Measurements from ENCODE around the gene SYTL1.
A peak's percentile ranks its signal among the peaks of the same experiment; 100 is the strongest.

SYTL1 gene

DNA sequence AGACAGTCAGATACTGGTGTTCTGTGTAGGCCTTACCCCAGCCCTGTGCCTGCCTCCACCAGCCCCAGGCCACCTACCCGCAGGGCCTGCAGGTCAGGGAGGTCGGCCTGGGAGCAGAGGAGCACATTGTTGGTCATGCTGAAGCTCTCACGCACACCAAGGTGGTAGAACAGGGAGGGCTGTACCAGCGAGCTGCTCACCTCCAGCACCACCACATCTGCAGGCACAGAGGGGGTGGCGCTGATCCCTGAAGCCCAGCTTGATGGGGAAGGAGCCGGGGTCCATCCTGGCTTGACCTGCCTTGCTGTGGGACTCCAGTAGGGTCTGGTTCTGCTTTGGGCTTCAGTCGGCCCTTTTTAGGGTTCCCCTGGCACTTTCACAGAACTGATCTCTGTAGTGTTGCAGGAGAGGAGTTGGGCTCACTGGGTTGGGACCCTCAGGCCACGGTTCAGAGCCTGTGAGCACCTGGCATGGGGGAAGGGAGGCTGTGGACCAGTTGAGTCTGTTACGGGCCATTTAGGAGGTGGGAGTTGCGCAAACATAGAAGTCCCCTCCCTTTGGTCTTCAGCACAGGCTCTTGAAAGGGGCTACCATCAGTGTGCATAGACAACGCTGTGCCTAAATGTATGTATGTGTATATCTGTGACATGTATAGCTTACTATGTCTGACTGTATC is 23.0 kb downstream of the SYTL1 start:
- H3K4me2 ChIP-seq (ENCODE audit: insufficient read depth, low read length), result peak overlapping the region; percentile 82
- peak overlapping the region; percentile 10; the same call in 1 of the 2 replicates for H3K9ac ChIP-seq (ENCODE audit: low read depth, low read length)
- peak overlapping the region in 1 of 2 experiments; percentile 58; a peak in 2 of 4 replicates for H3K4me3 ChIP-seq (ENCODE audit: low read depth in 1 of 2, low read length in 2 of 2)
- no peaks in the 10 kb centered on the region for H3K9me3 ChIP-seq (ENCODE audit: insufficient read depth, low read length, severe bottlenecking)
- H2AFZ ChIP-seq (ENCODE audit: low read depth, low read length), result peak overlapping the region; percentile 48; the same call in 1 of the 2 replicates
- peaks cover 27% of the 10 kb centered on the region for H3K4me1 ChIP-seq (ENCODE audit: insufficient read depth, low read length)
- no peaks in the 10 kb centered on the region for H4K20me1 ChIP-seq (ENCODE audit: insufficient read depth, low read length)
- H3K27me3 ChIP-seq (ENCODE audit: insufficient read depth, low read length, poor library complexity), result peaks cover 28% of the 10 kb centered on the region
- DNase-seq (no peak), ATAC-seq (ENCODE audit: insufficient read depth, low read depth) (no peak)
- TF ChIP-seq, protein P1, sequence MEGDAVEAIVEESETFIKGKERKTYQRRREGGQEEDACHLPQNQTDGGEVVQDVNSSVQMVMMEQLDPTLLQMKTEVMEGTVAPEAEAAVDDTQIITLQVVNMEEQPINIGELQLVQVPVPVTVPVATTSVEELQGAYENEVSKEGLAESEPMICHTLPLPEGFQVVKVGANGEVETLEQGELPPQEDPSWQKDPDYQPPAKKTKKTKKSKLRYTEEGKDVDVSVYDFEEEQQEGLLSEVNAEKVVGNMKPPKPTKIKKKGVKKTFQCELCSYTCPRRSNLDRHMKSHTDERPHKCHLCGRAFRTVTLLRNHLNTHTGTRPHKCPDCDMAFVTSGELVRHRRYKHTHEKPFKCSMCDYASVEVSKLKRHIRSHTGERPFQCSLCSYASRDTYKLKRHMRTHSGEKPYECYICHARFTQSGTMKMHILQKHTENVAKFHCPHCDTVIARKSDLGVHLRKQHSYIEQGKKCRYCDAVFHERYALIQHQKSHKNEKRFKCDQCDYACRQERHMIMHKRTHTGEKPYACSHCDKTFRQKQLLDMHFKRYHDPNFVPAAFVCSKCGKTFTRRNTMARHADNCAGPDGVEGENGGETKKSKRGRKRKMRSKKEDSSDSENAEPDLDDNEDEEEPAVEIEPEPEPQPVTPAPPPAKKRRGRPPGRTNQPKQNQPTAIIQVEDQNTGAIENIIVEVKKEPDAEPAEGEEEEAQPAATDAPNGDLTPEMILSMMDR (IDR thresholded peaks at IDR 0.05; ENCODE audit: borderline replicate concordance, extremely low read depth, low read length, poor library complexity, severe bottlenecking), result no peak
- TF ChIP-seq EZH2 (IDR thresholded peaks at IDR 0.05; ENCODE audit: borderline replicate concordance, low read depth, low read length, severe bottlenecking), result no peak
- H3K27ac ChIP-seq (ENCODE audit: low read length), result no peak overlapping the region
- no peaks in the 10 kb centered on the region for H3K36me3 ChIP-seq (ENCODE audit: insufficient read depth, low read length)
- no peaks in the 10 kb centered on the region for H3K79me2 ChIP-seq (ENCODE audit: insufficient read depth, low read length)

DNA sequence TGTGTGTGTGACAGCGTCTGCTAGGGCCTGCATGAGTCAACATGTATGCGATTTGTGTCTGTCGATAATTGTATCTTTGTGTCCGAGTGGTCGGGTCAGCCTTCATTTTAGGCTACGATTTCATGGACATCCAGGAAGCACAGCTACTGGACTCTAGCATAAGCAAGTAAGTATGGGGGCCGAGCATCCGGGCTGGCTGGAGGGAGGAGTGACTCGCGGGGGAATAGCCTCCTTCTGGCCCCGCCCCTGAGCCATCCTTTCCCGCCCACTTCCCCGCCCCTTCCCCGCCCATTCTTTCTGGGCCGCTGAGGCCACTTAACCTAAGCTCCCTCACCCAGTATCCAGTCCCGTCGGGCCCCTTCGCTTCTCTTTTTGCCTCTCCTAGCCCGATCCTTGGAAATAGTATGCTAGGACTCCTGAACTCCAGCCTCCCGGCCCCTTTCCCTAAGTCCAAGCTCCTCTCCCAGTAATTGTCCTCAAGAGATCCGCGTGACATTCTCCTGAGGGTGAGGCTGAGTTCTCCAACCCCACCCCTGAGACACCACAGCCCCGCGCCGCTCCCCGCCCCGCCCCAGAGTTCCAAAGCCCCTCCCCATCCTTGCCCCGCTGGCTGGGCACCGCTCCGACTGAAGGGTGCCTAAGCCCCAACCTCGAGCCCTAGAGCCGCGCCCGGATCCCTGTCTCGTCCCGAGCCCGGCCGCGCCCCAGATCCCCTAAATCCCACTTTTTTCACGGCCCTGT is 23.7 kb downstream of the SYTL1 start:
- DNase-seq (peak; percentile 78), ATAC-seq (ENCODE audit: insufficient read depth, low read depth) (peak; percentile 75)
- H3K36me3 ChIP-seq (ENCODE audit: insufficient read depth, low read length), result no peaks in the 10 kb centered on the region
- H3K4me1 ChIP-seq (ENCODE audit: insufficient read depth, low read length), result peaks cover 27% of the 10 kb centered on the region
- no peaks in the 10 kb centered on the region for H3K9me3 ChIP-seq (ENCODE audit: insufficient read depth, low read length, severe bottlenecking)
- H3K27me3 ChIP-seq (ENCODE audit: insufficient read depth, low read length, poor library complexity), result peaks cover 32% of the 10 kb centered on the region
- peak; percentile 67 for TF ChIP-seq EZH2 (IDR thresholded peaks at IDR 0.05; ENCODE audit: borderline replicate concordance, low read depth, low read length, severe bottlenecking)
- TF ChIP-seq, protein P1 (IDR thresholded peaks at IDR 0.05; ENCODE audit: borderline replicate concordance, extremely low read depth, low read length, poor library complexity, severe bottlenecking), result no peak
- H3K27ac ChIP-seq (ENCODE audit: low read length), result no peak overlapping the region
- peak overlapping the region; percentile 32 to 58; a peak in 3 of 4 replicates for H3K4me3 ChIP-seq (ENCODE audit: low read depth in 1 of 2, low read length in 2 of 2)
- peak overlapping the region; percentile 82 for H3K4me2 ChIP-seq (ENCODE audit: insufficient read depth, low read length)
- no peaks in the 10 kb centered on the region for H3K79me2 ChIP-seq (ENCODE audit: insufficient read depth, low read length)
- H2AFZ ChIP-seq (ENCODE audit: low read depth, low read length), result peak overlapping the region; percentile 61
- H4K20me1 ChIP-seq (ENCODE audit: insufficient read depth, low read length), result no peaks in the 10 kb centered on the region
- peak overlapping the region; percentile 54 for H3K9ac ChIP-seq (ENCODE audit: low read depth, low read length)

DNA sequence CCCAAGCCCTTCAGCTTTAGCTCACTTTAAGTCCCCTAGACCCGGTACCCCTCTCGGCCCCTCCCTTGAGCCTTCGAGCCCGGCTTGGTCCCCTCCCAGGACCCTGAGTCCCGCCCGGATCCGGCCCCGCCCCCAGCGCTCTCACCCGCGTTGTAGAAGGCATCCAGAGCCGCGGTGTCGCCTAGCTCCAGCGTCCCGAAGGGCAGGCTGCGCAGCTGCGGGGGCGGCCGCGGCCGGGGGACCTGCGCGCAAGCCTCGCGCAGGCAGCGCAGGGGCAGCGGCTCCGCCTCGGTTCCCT is 24.2 kb downstream of the SYTL1 start:
- H3K79me2 ChIP-seq (ENCODE audit: insufficient read depth, low read length), result no peaks in the 10 kb centered on the region
- H3K4me3 ChIP-seq (ENCODE audit: low read depth in 1 of 2, low read length in 2 of 2), result peak overlapping the region; percentile 32 to 58; a peak in 3 of 4 replicates
- H3K4me1 ChIP-seq (ENCODE audit: insufficient read depth, low read length), result peaks cover 27% of the 10 kb centered on the region
- H3K9ac ChIP-seq (ENCODE audit: low read depth, low read length), result peak overlapping the region; percentile 54
- DNase-seq (peak; percentile 84), ATAC-seq (ENCODE audit: insufficient read depth, low read depth) (peak; percentile 83)
- H2AFZ ChIP-seq (ENCODE audit: low read depth, low read length), result peak overlapping the region; percentile 61
- no peaks in the 10 kb centered on the region for H3K9me3 ChIP-seq (ENCODE audit: insufficient read depth, low read length, severe bottlenecking)
- TF ChIP-seq, protein P1 (IDR thresholded peaks at IDR 0.05; ENCODE audit: borderline replicate concordance, extremely low read depth, low read length, poor library complexity, severe bottlenecking), result no peak
- TF ChIP-seq EZH2 (IDR thresholded peaks at IDR 0.05; ENCODE audit: borderline replicate concordance, low read depth, low read length, severe bottlenecking), result peak; percentile 35
- H3K4me2 ChIP-seq (ENCODE audit: insufficient read depth, low read length), result peak overlapping the region; percentile 82
- no peaks in the 10 kb centered on the region for H4K20me1 ChIP-seq (ENCODE audit: insufficient read depth, low read length)
- H3K27ac ChIP-seq (ENCODE audit: low read length), result no peak overlapping the region
- H3K36me3 ChIP-seq (ENCODE audit: insufficient read depth, low read length), result no peaks in the 10 kb centered on the region
- H3K27me3 ChIP-seq (ENCODE audit: insufficient read depth, low read length, poor library complexity), result peaks cover 36% of the 10 kb centered on the region
